ENCODE measurements around the gene LSM10. TPM values are rescaled to one million over a fixed set of nuclear protein-coding genes. Genes with fewer than 3 reads are reported as not detected.

LSM10 gene
- total RNA-seq, 4 donors from 2014 or later, result 3.7 to 48.1 (median 15.1) TPM

GRCh38 chr1:36382669-36383068, 15.0 kb downstream of the LSM10 start:
- Histone ChIP-seq H3K4me3 (no peak overlapping the region), H3K27me3 (no peaks in the 10 kb centered on the region), H3K4me1 (peaks cover under 1 to 13% of the 10 kb centered on the region in 2 donors), H3K9me3 (no peaks in the 10 kb centered on the region), H3K36me3 (no peaks in the 10 kb centered on the region), H3K27ac (no peak overlapping the region)
- intact Hi-C loops (cut with DNase I; ENCODE audit: low total_unique reads), result no loop called here
- no peak for DNase-seq
- TF ChIP-seq CTCF (IDR thresholded peaks at IDR 0.05), result no peak
- TF ChIP-seq POLR2A (IDR thresholded peaks at IDR 0.05), result no peak

- H3K36me3 ChIP-seq, result no peaks in the 10 kb centered on the region
- DNase-seq, result no peak
- H3K27me3 ChIP-seq, result no peaks in the 10 kb centered on the region
- intact Hi-C loops (cut with DNase I; ENCODE audit: low total_unique reads), result no loop called here
- H3K4me1 ChIP-seq, result peaks cover 0 to 12% of the 10 kb centered on the region in 2 donors
- no peaks in the 10 kb centered on the region for H3K9me3 ChIP-seq
- no peak overlapping the region for H3K4me3 ChIP-seq
- no peak overlapping the region for H3K27ac ChIP-seq
- TF ChIP-seq POLR2A (IDR thresholded peaks at IDR 0.05) (no peak), CTCF (IDR thresholded peaks at IDR 0.05) (no peak)
Observed at GRCh38 chr1:36382231-36382630, 15.5 kb downstream of the LSM10 start.

- Histone ChIP-seq H3K36me3 (no peaks in the 10 kb centered on the region), H3K4me3 (no peak overlapping the region), H3K9me3 (no peaks in the 10 kb centered on the region), H3K27ac (peak overlapping the region in 1 of 2 donors; percentile 9), H3K27me3 (no peaks in the 10 kb centered on the region), H3K4me1 (peaks cover 0 to 7% of the 10 kb centered on the region in 2 donors)
- intact Hi-C loops (cut with DNase I; ENCODE audit: low total_unique reads), result no loop called here
- TF ChIP-seq POLR2A (IDR thresholded peaks at IDR 0.05) (no peak), CTCF (IDR thresholded peaks at IDR 0.05) (no peak)
- no peak for DNase-seq
Observed at GRCh38 chr1:36381405-36381804, 16.3 kb downstream of the LSM10 start.

GRCh38 chr1:36380782-36381181, 16.9 kb downstream of the LSM10 start:
- Histone ChIP-seq H3K27me3 (no peaks in the 10 kb centered on the region), H3K9me3 (no peaks in the 10 kb centered on the region), H3K4me3 (no peak overlapping the region), H3K27ac (peak overlapping the region in 1 of 2 donors; percentile 9), H3K4me1 (peaks cover 0 to 7% of the 10 kb centered on the region in 2 donors), H3K36me3 (no peaks in the 10 kb centered on the region)
- TF ChIP-seq POLR2A (IDR thresholded peaks at IDR 0.05) (no peak), CTCF (IDR thresholded peaks at IDR 0.05) (no peak)
- intact Hi-C loops (cut with DNase I; ENCODE audit: low total_unique reads), result no loop called here
- no peak for DNase-seq

GRCh38 chr1:36380143-36380619, 17.5 kb downstream of the LSM10 start:
- intact Hi-C loops (cut with DNase I; ENCODE audit: low total_unique reads), result no loop called here
- Histone ChIP-seq H3K36me3 (no peaks in the 10 kb centered on the region), H3K27ac (no peak overlapping the region), H3K27me3 (no peaks in the 10 kb centered on the region), H3K9me3 (no peaks in the 10 kb centered on the region), H3K4me3 (no peak overlapping the region), H3K4me1 (peaks cover 2 to 7% of the 10 kb centered on the region in 2 donors)
- TF ChIP-seq CTCF (IDR thresholded peaks at IDR 0.05) (no peak), POLR2A (IDR thresholded peaks at IDR 0.05) (no peak)
- DNase-seq, result no peak
